ENCODE measurements around the gene B4GALNT3.
A peak's percentile ranks its signal among the peaks of the same experiment; 100 is the strongest.

B4GALNT3 gene

GRCh38 chr12:541676-542324, 82.1 kb downstream of the B4GALNT3 start:
- DNase-seq, result peak; percentile 94

- no peak for DNase-seq
These were observed 82.8 kb downstream of the B4GALNT3 start for GRCh38 chr12:542395-543113.

- DNase-seq, result no peak
These were observed 83.3 kb downstream of the B4GALNT3 start for GRCh38 chr12:543114-543451.

GRCh38 chr12:544142-544541, 84.4 kb downstream of the B4GALNT3 start:
- DNase-seq, result no peak

- no peak for DNase-seq
These were observed 85.3 kb downstream of the B4GALNT3 start for GRCh38 chr12:544941-545635.

GRCh38 chr12:545835-546234, 86.1 kb downstream of the B4GALNT3 start:
- no peak for DNase-seq

GRCh38 chr12:546265-546919, 86.7 kb downstream of the B4GALNT3 start:
- DNase-seq, result no peak

GRCh38 chr12:546920-547845, 87.4 kb downstream of the B4GALNT3 start:
- peak; percentile 81 for DNase-seq

GRCh38 chr12:547883-548470, 88.2 kb downstream of the B4GALNT3 start:
- DNase-seq, result no peak

GRCh38 chr12:549476-550082, 89.8 kb downstream of the B4GALNT3 start:
- DNase-seq, result no peak

- DNase-seq, result no peak
These were observed 90.9 kb downstream of the B4GALNT3 start for GRCh38 chr12:550473-551260.

GRCh38 chr12:552466-552865, 92.7 kb downstream of the B4GALNT3 start:
- DNase-seq, result no peak

- DNase-seq, result no peak
These were observed 93.7 kb downstream of the B4GALNT3 start for GRCh38 chr12:553216-554000.

GRCh38 chr12:554001-554285, 94.2 kb downstream of the B4GALNT3 start:
- DNase-seq, result no peak

GRCh38 chr12:556498-556897, 96.8 kb downstream of the B4GALNT3 start:
- no peak for DNase-seq

- no peak for DNase-seq
These were observed 98.8 kb downstream of the B4GALNT3 start for GRCh38 chr12:558580-558979.

- DNase-seq, result no peak
These were observed 99.6 kb downstream of the B4GALNT3 start for GRCh38 chr12:559208-559905.

GRCh38 chr12:559906-560455, 100.2 kb downstream of the B4GALNT3 start:
- no peak for DNase-seq

- no peak for DNase-seq
These were observed 101.1 kb downstream of the B4GALNT3 start for GRCh38 chr12:560691-561390.
